ENCODE data around the gene MPG. TPM values are rescaled to one million over a fixed set of nuclear protein-coding genes. Genes with fewer than 3 reads are reported as not detected.

Gene MPG
- total RNA-seq, 1 donor from 2014 or later = 56.5 TPM

GRCh38 chr16:114327-114726, 36.3 kb downstream of the MPG start:
- Mint-ChIP-seq H3K27me3 (ENCODE audit: low read depth, unreplicated experiment) (no peaks in the 10 kb centered on the region), H3K4me1 (ENCODE audit: low read depth, unreplicated experiment) (peaks cover 13% of the 10 kb centered on the region), H3K27ac (ENCODE audit: unreplicated experiment) (no peak overlapping the region), H3K36me3 (ENCODE audit: low read depth, unreplicated experiment) (peaks cover 27% of the 10 kb centered on the region), H3K9me3 (ENCODE audit: unreplicated experiment) (no peaks in the 10 kb centered on the region), H3K4me3 (ENCODE audit: unreplicated experiment) (no peak overlapping the region)
- H3K79me2 ChIP-seq (ENCODE audit: insufficient read depth, low read length) = no peaks in the 10 kb centered on the region
- H3K4me1 ChIP-seq (ENCODE audit: insufficient read depth, low read length) = peaks cover 16% of the 10 kb centered on the region
- H4K20me1 ChIP-seq (ENCODE audit: insufficient read depth, low read length) = peaks cover 37% of the 10 kb centered on the region
- H3K27ac ChIP-seq (ENCODE audit: low read depth, low read length) = no peak overlapping the region
- H3K36me3 ChIP-seq (ENCODE audit: insufficient read depth, low read length) = peaks cover 15% of the 10 kb centered on the region
- TF ChIP-seq EZH2 (IDR thresholded peaks at IDR 0.05; ENCODE audit: insufficient read depth, low read length) = no peak
- TF ChIP-seq CTCF (IDR thresholded peaks at IDR 0.05; ENCODE audit: insufficient read depth, low read depth, low read length) = no peak
- H3K27me3 ChIP-seq (ENCODE audit: insufficient read depth, low read length) = no peaks in the 10 kb centered on the region
- no peaks in the 10 kb centered on the region for H3K9me3 ChIP-seq (ENCODE audit: insufficient read depth, low read depth, low read length)
- DNase-seq (ENCODE audit: low read depth) (no peak), FAIRE-seq (no peak)
- H2AFZ ChIP-seq (ENCODE audit: low read depth, low read length) = no peak overlapping the region
- no peak overlapping the region for H3K4me3 ChIP-seq (ENCODE audit: insufficient read depth, low read depth, low read length)
- H3K4me2 ChIP-seq (ENCODE audit: low read length) = no peak overlapping the region
- H3K9ac ChIP-seq (ENCODE audit: low read length) = no peak overlapping the region

DNA sequence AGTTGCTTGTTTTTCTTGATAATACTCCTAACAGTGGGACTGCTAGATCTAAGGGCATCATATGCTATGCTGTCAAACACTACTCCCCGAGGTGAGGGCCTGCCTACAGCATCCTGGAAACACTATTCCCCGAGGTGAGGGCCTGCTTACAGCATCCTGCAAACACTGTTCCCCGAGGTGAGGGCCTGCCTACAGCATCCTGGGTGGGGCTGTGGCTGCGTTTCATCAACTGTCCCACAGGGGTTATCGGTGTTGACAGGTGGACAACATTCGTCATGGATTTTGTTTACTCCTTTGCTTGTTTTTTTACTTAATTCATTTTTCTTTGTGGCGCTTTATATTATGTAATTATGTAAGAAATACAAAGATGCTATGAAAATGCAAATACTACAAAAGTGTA, 38.0 kb downstream of the MPG start:
- Histone ChIP-seq H4K20me1 (ENCODE audit: insufficient read depth, low read length) (peaks cover 54% of the 10 kb centered on the region), H3K79me2 (ENCODE audit: insufficient read depth, low read length) (no peaks in the 10 kb centered on the region), H3K27ac (ENCODE audit: low read depth, low read length) (no peak overlapping the region), H3K9me3 (ENCODE audit: insufficient read depth, low read depth, low read length) (no peaks in the 10 kb centered on the region), H3K4me2 (ENCODE audit: low read length) (no peak overlapping the region), H3K4me1 (ENCODE audit: insufficient read depth, low read length) (peaks cover 16% of the 10 kb centered on the region), H3K27me3 (ENCODE audit: insufficient read depth, low read length) (no peaks in the 10 kb centered on the region), H3K9ac (ENCODE audit: low read length) (no peak overlapping the region), H2AFZ (ENCODE audit: low read depth, low read length) (no peak overlapping the region), H3K4me3 (ENCODE audit: insufficient read depth, low read depth, low read length) (no peak overlapping the region), H3K36me3 (ENCODE audit: insufficient read depth, low read length) (peaks cover 13% of the 10 kb centered on the region)
- DNase-seq (ENCODE audit: low read depth) (no peak), FAIRE-seq (no peak)
- H3K27ac Mint-ChIP-seq (ENCODE audit: unreplicated experiment) = no peak overlapping the region
- no peak overlapping the region for H3K4me3 Mint-ChIP-seq (ENCODE audit: unreplicated experiment)
- peaks cover 13% of the 10 kb centered on the region for H3K4me1 Mint-ChIP-seq (ENCODE audit: low read depth, unreplicated experiment)
- no peaks in the 10 kb centered on the region for H3K9me3 Mint-ChIP-seq (ENCODE audit: unreplicated experiment)
- no peaks in the 10 kb centered on the region for H3K27me3 Mint-ChIP-seq (ENCODE audit: low read depth, unreplicated experiment)
- peaks cover 26% of the 10 kb centered on the region for H3K36me3 Mint-ChIP-seq (ENCODE audit: low read depth, unreplicated experiment)
- TF ChIP-seq CTCF (IDR thresholded peaks at IDR 0.05; ENCODE audit: insufficient read depth, low read depth, low read length) (no peak), EZH2 (IDR thresholded peaks at IDR 0.05; ENCODE audit: insufficient read depth, low read length) (no peak)

DNA sequence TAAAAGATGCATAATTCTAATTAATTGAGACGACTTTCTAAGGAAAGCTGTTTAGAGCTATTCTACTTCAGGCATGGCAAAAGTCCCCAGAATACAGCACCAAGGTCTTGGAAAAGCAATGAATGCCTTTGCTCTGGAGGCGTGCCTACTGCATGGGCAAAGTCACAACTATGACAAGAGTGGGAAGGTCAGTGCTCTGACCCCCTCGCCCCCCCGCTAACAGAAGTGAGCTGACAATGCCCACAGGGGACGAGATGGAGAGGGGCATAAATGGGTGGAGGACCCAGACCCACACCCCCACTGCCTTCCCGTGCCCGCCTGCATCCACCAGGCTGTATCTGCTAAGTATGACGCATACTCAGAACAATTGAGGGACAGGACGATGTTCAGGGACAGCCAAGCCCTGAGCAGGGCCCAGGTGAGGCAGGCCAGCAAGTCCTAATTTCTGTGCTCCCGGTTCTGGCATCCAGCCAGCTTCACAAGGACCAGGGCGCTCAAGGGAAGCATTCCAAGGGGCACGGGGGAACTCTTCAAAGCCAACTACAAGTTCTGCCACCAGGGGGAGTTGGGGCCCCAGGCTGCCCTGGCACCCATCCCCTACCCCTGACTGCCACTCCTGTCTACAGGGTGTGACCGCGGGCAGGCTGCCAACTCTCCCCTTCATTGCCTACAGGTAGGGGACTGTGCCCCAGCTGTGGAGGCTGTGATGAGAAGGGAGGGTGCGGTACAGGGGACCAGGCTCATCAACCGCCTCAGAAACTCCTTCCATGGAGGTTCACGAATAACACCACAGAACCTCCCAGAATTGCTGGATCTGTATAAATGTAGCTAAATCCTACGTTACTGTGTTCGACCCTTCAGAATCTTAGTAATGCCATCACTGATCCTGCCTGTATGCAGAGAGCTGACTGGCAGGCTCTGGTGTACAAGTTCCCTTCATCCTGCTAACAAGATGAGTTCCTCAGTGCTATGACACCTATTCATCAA, 39.6 kb downstream of the MPG start:
- no peak for DNase-seq (ENCODE audit: low read depth)
- Mint-ChIP-seq H3K4me3 (ENCODE audit: unreplicated experiment) (no peak overlapping the region), H3K4me1 (ENCODE audit: low read depth, unreplicated experiment) (peaks cover 12% of the 10 kb centered on the region), H3K9me3 (ENCODE audit: unreplicated experiment) (no peaks in the 10 kb centered on the region), H3K36me3 (ENCODE audit: low read depth, unreplicated experiment) (peaks cover 17% of the 10 kb centered on the region), H3K27ac (ENCODE audit: unreplicated experiment) (no peak overlapping the region), H3K27me3 (ENCODE audit: low read depth, unreplicated experiment) (no peaks in the 10 kb centered on the region)
- Histone ChIP-seq H3K79me2 (ENCODE audit: insufficient read depth, low read length) (peaks cover under 1% of the 10 kb centered on the region), H3K27ac (ENCODE audit: low read depth, low read length) (no peak overlapping the region), H4K20me1 (ENCODE audit: insufficient read depth, low read length) (peaks cover 52% of the 10 kb centered on the region), H3K27me3 (ENCODE audit: insufficient read depth, low read length) (no peaks in the 10 kb centered on the region), H3K4me1 (ENCODE audit: insufficient read depth, low read length) (peaks cover 13% of the 10 kb centered on the region), H3K4me2 (ENCODE audit: low read length) (no peak overlapping the region), H2AFZ (ENCODE audit: low read depth, low read length) (no peak overlapping the region), H3K9ac (ENCODE audit: low read length) (no peak overlapping the region), H3K36me3 (ENCODE audit: insufficient read depth, low read length) (peaks cover 10% of the 10 kb centered on the region), H3K4me3 (ENCODE audit: insufficient read depth, low read depth, low read length) (no peak overlapping the region), H3K9me3 (ENCODE audit: insufficient read depth, low read depth, low read length) (no peaks in the 10 kb centered on the region)
- TF ChIP-seq CTCF (IDR thresholded peaks at IDR 0.05; ENCODE audit: insufficient read depth, low read depth, low read length) = peak; percentile 46
- TF ChIP-seq EZH2 (IDR thresholded peaks at IDR 0.05; ENCODE audit: insufficient read depth, low read length) = no peak
- FAIRE-seq = no peak
